Measurements from ENCODE around the gene FUZ. TPM values are rescaled to one million over a fixed set of nuclear protein-coding genes. Genes with fewer than 3 reads are reported as not detected.

The FUZ gene
- total and polyA plus RNA-seq, 12 donors, result 7.6 to 72.5 (median 45.7) TPM

DNA sequence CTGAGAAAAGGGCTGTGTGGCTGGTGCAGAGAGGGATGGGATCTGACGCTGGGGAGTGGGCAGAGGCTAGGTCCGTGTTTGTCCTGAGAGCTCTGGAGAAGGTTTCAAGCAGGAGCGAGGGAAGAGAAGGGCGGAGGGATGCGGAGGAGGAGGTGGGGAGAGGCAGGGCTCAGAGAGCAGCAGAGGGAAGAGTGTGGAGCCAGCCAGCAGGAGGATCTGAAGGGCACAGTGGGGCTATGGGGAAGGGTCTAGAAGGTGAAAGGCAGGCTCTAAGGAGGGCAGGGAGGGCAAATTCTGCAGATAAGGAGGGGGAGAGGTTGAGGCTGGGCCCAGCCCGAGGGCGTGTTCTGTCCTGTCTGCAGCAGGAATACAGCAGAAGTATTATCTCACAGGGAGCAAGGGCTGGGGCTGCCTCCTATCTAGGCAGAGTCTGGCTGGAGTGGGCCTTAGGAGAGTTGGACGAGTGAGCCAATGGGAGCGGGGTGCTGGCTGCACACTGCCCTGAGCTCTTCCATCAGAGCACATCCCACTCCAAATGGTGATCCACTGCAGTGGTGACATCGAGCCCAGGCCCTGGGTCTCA is 40.2 kb downstream of the FUZ start:
- no peak for DNase-seq
- H3K9me3 ChIP-seq (replicated peaks in 1 of 3), result no peaks in the 10 kb centered on the region
- H3K36me3 ChIP-seq (replicated peaks in 1 of 2), result no peaks in the 10 kb centered on the region
- H3K27ac ChIP-seq, result no peak overlapping the region
- no peaks in the 10 kb centered on the region for H3K27me3 ChIP-seq
- intact Hi-C loops (cut with DNase I), result no loop called here
- no peak for TF ChIP-seq POLR2A (IDR thresholded peaks at IDR 0.05)
- TF ChIP-seq, protein P1, sequence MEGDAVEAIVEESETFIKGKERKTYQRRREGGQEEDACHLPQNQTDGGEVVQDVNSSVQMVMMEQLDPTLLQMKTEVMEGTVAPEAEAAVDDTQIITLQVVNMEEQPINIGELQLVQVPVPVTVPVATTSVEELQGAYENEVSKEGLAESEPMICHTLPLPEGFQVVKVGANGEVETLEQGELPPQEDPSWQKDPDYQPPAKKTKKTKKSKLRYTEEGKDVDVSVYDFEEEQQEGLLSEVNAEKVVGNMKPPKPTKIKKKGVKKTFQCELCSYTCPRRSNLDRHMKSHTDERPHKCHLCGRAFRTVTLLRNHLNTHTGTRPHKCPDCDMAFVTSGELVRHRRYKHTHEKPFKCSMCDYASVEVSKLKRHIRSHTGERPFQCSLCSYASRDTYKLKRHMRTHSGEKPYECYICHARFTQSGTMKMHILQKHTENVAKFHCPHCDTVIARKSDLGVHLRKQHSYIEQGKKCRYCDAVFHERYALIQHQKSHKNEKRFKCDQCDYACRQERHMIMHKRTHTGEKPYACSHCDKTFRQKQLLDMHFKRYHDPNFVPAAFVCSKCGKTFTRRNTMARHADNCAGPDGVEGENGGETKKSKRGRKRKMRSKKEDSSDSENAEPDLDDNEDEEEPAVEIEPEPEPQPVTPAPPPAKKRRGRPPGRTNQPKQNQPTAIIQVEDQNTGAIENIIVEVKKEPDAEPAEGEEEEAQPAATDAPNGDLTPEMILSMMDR (IDR thresholded peaks at IDR 0.05), result no peak
- no peak overlapping the region for H3K4me3 ChIP-seq
- 85 to 88% (median 86%) methylated on average over 8 to 10 of the region's 10 CpGs for WGBS, 4 donors
- peaks cover 18 to 25% of the 10 kb centered on the region in 2 donors for H3K4me1 ChIP-seq (replicated peaks in 1 of 2)

DNA sequence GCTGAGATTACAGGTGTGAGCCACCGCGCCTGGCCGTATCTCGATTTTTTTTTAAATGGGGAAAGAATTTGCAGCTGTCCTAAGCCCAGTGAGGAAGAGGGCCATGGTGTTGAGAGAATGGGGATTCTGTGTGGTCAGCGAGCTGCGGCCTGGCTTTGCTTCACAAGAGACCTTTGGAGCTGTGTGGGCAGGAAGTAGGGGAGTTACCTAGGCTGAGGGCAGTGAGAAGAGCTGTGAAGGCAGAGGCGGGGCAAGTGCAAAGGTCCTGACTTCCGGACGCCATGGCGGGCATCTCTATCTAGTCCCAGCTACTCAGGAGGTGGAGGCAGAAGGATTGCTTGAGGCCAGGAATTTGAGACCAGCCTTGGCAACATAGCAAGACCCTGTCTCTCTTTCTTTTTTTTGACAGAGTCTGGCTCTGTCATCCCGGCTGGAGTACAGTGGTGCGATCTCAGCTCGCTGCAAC is 41.4 kb downstream of the FUZ start:
- no peaks in the 10 kb centered on the region for H3K9me3 ChIP-seq (replicated peaks in 1 of 3)
- intact Hi-C loops (cut with DNase I), result no loop called here
- no peak for DNase-seq
- no peak overlapping the region for H3K27ac ChIP-seq
- H3K4me3 ChIP-seq, result no peak overlapping the region
- no peak for TF ChIP-seq POLR2A (IDR thresholded peaks at IDR 0.05)
- TF ChIP-seq, protein P1 (IDR thresholded peaks at IDR 0.05), result no peak
- H3K36me3 ChIP-seq (replicated peaks in 1 of 2), result no peaks in the 10 kb centered on the region
- H3K4me1 ChIP-seq (replicated peaks in 1 of 2), result peaks cover 18 to 30% of the 10 kb centered on the region in 2 donors
- WGBS, 4 donors, result 86 to 93% (median 90%) methylated on average over 13 of the region's 13 CpGs
- no peaks in the 10 kb centered on the region for H3K27me3 ChIP-seq

DNA sequence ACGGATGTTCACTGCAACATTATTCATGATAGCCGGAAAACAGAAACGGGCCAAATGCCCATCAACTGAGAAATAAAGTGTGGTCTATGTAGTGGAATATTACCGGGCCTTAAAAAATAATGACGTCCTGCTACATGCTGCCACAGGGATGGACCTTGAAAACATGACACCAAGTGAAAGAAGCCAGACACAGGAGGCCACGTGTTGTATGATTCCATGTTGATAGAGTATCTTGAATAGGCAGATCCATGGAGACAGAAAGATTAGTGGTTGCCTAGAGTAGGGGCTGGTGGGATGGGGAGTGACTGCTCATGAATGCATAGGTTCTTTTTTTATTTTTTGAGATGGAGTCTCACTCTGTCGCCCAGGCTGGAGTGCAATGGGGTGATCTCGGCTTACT is 42.6 kb downstream of the FUZ start:
- Histone ChIP-seq H3K27ac (peak overlapping the region in 1 of 5 donors; percentile 23), H3K4me1 (replicated peaks in 1 of 2) (peaks cover 24 to 35% of the 10 kb centered on the region in 2 donors), H3K27me3 (no peaks in the 10 kb centered on the region), H3K9me3 (replicated peaks in 1 of 3) (no peaks in the 10 kb centered on the region), H3K4me3 (no peak overlapping the region), H3K36me3 (replicated peaks in 1 of 2) (no peaks in the 10 kb centered on the region)
- intact Hi-C loops (cut with DNase I), result no loop called here
- 74 to 86% (median 79%) methylated on average over 8 of the region's 8 CpGs for WGBS, 4 donors
- TF ChIP-seq POLR2A (IDR thresholded peaks at IDR 0.05), result no peak
- TF ChIP-seq, protein P1 (IDR thresholded peaks at IDR 0.05), result no peak
- DNase-seq, result peak in 1 of 7 donors; percentile 34

DNA sequence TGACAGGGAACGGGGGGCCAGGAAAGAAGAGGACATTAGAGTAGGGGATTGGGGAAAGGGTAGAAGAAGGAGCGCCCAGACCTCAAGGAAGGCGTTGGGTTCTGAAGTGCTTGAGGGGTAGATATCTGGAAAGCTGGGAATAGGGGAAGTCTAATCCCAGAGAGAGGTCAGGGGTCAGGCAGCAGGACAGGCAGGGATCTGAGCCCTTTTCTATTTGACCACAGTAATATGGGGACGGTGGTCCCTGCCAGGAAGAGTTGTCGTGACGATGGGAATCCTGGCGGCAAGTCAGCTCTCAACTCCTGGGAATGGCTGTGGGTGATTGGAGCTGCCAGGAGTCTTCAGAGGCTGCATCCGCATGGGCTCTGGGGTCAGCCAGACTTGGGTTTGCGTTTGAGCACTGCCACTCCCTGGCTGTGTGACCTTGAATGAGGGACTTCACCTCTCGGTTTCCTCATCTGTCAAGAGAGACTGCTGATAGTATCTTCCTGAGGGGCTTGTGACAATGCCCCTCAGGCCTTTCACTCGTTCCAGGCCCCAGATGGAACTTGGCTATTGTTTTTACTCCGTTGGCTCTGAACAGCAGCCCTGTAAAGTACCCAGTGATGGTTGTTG is 45.0 kb downstream of the FUZ start:
- no peak for DNase-seq
- H3K4me3 ChIP-seq, result peak overlapping the region in 2 of 4 donors; percentile 87 to 94
- no peaks in the 10 kb centered on the region for H3K9me3 ChIP-seq (replicated peaks in 1 of 3)
- H3K27ac ChIP-seq, result peak overlapping the region in 3 of 5 donors; percentile 76 to 94 (median 92)
- no peaks in the 10 kb centered on the region for H3K27me3 ChIP-seq
- peaks cover 28 to 40% of the 10 kb centered on the region in 2 donors for H3K4me1 ChIP-seq (replicated peaks in 1 of 2)
- WGBS, 4 donors, result 50 to 57% (median 52%) methylated on average over 10 to 12 of the region's 12 CpGs
- TF ChIP-seq, protein P1 (IDR thresholded peaks at IDR 0.05), result no peak
- no peak for TF ChIP-seq POLR2A (IDR thresholded peaks at IDR 0.05)
- no peaks in the 10 kb centered on the region for H3K36me3 ChIP-seq (replicated peaks in 1 of 2)
- intact Hi-C loops (cut with DNase I), result no loop called here
